HL-60 (cell line): ENCODE data around the gene CITED2.

Experiments used
- DNase-seq, 2 experiments: peaks; one replicate each; pipeline ENCODE4 v3.0.0-alpha.2; 2010 to 2020; ENCODE audit warnings: low read depth in 1 of 2, low spot score in 1 of 2
- H3K27ac ChIP-seq: fragments of 250-450 bp; sonication (Bioruptor Pico); replicated peaks from 2 replicates; pipeline ENCODE4 v1.5.1; 2020; ENCODE audit warnings: mild to moderate bottlenecking, moderate library complexity
- H3K27me3 ChIP-seq: fragments of 250-450 bp; sonication (Bioruptor Pico); 2 replicates; pipeline ENCODE4 v1.5.1; 2021; ENCODE audit warnings: mild to moderate bottlenecking, moderate library complexity; ENCODE audit not compliant: insufficient read depth, poor library complexity, severe bottlenecking
- H3K4me3 ChIP-seq: replicated peaks from 2 replicates; pipeline ENCODE4 v1.5.1; 2011; ENCODE audit warnings: mild to moderate bottlenecking, control low read depth, low read length; ENCODE audit not compliant: insufficient read depth
- GABPA ChIP-seq: IDR thresholded peaks from 2 replicates; pipeline ENCODE4 v1.6.1; 2012; ENCODE audit warnings: low read depth
- POLR2AphosphoS5 ChIP-seq: IDR thresholded peaks from 2 replicates; pipeline ENCODE4 v1.6.1; 2012; ENCODE audit warnings: low read depth
- REST ChIP-seq: IDR thresholded peaks from 2 replicates; pipeline ENCODE4 v1.6.1; 2012; ENCODE audit warnings: low read depth; ENCODE audit not compliant: insufficient replicate concordance
- SPI1 ChIP-seq: IDR thresholded peaks from 2 replicates; pipeline ENCODE4 v1.6.1; 2012; ENCODE audit warnings: low read depth, mild to moderate bottlenecking, borderline replicate concordance
- TF ChIP-seq, protein P1 (sequence below): IDR thresholded peaks from one replicate; pipeline ENCODE4 v1.5.1; 2011; ENCODE audit warnings: low read length, control low read depth, inconsistent platforms; ENCODE audit not compliant: insufficient read depth

Gene CITED2

DNA sequence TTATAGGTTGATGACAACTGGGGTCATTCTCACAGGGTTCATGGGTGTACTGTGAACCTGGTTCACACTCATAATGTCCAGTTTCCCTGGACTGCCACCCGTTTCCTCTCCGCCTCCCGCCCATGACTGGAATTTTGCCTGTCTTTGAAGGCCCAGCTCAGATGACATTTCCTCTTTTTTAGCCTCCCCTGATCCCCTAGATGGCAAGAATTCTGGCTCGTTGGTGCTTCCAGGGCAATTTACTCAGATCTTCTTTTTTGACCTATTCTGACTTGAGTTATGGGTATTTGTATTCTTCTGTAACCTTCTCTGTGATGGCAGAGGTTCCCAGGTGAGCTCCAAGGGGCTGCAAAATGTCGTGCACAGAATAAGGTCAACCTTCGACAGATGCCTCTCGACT, 5.7 kb upstream of the CITED2 start:
- Histone ChIP-seq H3K27me3 (no peaks in the 10 kb centered on the region), H3K4me3 (no peak overlapping the region), H3K27ac (peak overlapping the region; percentile 63)
- TF ChIP-seq, protein P1, sequence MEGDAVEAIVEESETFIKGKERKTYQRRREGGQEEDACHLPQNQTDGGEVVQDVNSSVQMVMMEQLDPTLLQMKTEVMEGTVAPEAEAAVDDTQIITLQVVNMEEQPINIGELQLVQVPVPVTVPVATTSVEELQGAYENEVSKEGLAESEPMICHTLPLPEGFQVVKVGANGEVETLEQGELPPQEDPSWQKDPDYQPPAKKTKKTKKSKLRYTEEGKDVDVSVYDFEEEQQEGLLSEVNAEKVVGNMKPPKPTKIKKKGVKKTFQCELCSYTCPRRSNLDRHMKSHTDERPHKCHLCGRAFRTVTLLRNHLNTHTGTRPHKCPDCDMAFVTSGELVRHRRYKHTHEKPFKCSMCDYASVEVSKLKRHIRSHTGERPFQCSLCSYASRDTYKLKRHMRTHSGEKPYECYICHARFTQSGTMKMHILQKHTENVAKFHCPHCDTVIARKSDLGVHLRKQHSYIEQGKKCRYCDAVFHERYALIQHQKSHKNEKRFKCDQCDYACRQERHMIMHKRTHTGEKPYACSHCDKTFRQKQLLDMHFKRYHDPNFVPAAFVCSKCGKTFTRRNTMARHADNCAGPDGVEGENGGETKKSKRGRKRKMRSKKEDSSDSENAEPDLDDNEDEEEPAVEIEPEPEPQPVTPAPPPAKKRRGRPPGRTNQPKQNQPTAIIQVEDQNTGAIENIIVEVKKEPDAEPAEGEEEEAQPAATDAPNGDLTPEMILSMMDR, result no peak
- TF ChIP-seq SPI1, result peak; percentile 52; the same call in 1 of the 2 replicates
- no peak for TF ChIP-seq POLR2AphosphoS5
- DNase-seq, result no peak

GRCh38 chr6:139378882-139379341, 4.5 kb upstream of the CITED2 start:
- TF ChIP-seq SPI1 (no peak), REST (no peak), POLR2AphosphoS5 (no peak), GABPA (no peak)
- TF ChIP-seq, protein P1, result no peak
- no peaks in the 10 kb centered on the region for H3K27me3 ChIP-seq
- no peak overlapping the region for H3K4me3 ChIP-seq
- H3K27ac ChIP-seq, result peak overlapping the region; percentile 63; the same call in 1 of the 2 replicates
- no peak for DNase-seq

GRCh38 chr6:139378226-139378625, 3.8 kb upstream of the CITED2 start:
- no peak for DNase-seq
- Histone ChIP-seq H3K27me3 (no peaks in the 10 kb centered on the region), H3K27ac (no peak overlapping the region), H3K4me3 (no peak overlapping the region)
- TF ChIP-seq REST, result no peak
- TF ChIP-seq POLR2AphosphoS5, result no peak
- TF ChIP-seq, protein P1, result no peak
- TF ChIP-seq SPI1, result no peak
- TF ChIP-seq GABPA, result no peak

- no peaks in the 10 kb centered on the region for H3K27me3 ChIP-seq
- peak overlapping the region; percentile 98 for H3K27ac ChIP-seq
- H3K4me3 ChIP-seq, result no peak overlapping the region
- DNase-seq, result no peak
- TF ChIP-seq, protein P1, result no peak
- TF ChIP-seq REST (no peak), GABPA (no peak)
Observed at GRCh38 chr6:139376604-139377218, 2.3 kb upstream of the CITED2 start.
